ENCODE data around the gene CRACR2B.

Gene CRACR2B

DNA sequence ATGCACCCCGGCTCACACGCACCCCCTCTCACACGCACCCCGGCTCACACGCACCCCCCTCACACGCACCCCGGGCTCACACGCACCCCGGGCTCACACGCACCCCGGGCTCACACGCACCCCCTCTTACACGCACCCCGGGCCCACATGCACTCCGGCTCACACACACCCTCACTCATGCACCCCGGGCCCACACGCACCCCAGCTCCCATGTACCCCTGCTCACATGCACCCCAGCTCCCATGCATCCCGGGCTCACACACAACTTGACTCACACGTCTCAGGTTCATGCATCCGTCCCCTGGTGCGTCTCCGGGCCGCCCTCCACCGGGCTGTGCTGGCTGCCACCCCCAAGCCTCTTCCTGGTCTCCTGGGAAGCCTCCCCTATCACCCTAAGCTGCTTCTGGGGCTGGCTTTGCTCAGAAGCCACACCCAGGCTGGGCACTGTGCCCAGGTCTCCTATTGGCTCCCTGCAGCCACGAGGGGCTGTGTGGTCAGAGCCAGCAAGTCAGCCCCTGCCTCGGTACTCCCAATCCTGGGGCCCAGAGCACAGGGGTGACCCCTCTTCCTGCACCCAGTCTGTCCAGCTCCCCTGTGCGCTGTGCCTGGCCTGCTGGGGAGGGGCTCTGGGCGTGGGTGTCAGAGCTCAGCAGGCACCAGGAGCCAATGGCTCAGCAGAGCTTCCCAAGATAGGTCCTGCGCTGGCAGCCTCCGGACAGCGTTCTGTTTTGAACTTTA lies 31.8 kb downstream of the CRACR2B start:
- TF ChIP-seq, protein P1, sequence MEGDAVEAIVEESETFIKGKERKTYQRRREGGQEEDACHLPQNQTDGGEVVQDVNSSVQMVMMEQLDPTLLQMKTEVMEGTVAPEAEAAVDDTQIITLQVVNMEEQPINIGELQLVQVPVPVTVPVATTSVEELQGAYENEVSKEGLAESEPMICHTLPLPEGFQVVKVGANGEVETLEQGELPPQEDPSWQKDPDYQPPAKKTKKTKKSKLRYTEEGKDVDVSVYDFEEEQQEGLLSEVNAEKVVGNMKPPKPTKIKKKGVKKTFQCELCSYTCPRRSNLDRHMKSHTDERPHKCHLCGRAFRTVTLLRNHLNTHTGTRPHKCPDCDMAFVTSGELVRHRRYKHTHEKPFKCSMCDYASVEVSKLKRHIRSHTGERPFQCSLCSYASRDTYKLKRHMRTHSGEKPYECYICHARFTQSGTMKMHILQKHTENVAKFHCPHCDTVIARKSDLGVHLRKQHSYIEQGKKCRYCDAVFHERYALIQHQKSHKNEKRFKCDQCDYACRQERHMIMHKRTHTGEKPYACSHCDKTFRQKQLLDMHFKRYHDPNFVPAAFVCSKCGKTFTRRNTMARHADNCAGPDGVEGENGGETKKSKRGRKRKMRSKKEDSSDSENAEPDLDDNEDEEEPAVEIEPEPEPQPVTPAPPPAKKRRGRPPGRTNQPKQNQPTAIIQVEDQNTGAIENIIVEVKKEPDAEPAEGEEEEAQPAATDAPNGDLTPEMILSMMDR (IDR thresholded peaks at IDR 0.05; ENCODE audit: low read depth, low read length, missing control alignments), result no peak

DNA sequence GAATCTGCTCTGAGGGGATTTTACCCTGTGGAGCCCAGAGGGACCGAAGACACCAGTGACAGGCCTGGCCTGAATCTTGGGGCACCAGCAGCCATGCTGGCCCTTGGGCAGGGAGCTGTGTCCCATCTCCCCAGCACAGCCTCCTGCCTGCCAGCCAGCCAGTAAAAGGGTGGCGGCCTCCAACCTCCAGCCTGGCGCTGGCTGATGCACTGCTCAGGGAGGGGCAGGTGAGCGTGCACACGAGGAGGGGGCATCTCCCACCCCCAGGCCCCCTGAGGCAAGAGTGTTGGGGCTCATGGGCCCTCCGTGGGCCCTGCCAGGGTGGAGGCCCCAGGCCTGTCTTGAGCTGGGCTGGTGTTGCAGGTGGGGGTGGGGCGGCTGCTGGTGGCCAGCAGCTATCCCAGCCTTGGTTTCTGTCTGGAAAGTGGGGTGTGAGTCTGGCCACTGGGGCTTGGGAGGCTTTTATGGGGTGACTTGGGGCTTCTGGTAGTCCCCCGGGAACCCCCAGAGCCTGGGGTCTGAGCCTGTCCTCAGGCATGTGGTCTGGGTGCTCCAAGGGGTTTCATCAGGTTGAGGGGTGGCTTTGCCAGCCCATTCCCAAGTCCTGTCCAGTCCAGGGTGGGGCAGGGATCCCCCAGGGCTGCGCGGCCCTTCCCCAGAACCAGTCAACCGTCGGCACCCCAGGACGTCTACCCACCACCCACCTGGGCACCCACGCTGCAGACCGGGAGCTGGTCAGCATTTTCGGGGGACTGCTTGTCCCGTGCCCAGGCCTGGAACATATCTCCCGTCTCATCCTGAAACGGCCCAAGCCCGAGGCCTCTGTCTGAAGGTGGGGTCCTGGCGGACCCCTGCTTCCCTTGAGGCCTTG lies 32.8 kb downstream of the CRACR2B start:
- DNase-seq (ENCODE audit: low read depth), result no peak
- TF ChIP-seq, protein P1 (IDR thresholded peaks at IDR 0.05; ENCODE audit: low read depth, low read length, missing control alignments), result no peak
- no peak overlapping the region for H3K4me3 ChIP-seq (ENCODE audit: low read depth, low read length)

More for the DNA sequence above, 31.8 kb downstream of the CRACR2B start:
- H3K4me3 ChIP-seq (ENCODE audit: low read depth, low read length), result no peak overlapping the region
- no peak for DNase-seq (ENCODE audit: low read depth)

DNA sequence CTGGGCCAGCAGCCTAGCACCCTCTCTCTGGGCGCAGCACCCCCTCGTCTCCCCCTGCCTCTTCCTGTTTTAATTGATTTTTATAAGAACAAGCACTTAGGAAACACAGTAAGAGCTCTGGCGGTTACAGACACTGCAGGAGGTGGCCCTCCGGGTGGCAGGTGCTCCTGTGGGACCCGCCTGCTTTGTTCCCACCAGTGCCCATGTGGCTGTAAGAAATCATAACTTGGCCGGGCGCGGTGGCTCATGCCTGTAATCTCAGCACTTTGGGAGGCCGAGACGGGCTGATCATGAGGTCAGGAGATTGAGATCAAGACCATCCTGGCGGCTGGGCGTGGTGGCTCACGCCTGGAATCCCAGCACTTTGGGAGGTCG lies 33.4 kb downstream of the CRACR2B start:
- DNase-seq (ENCODE audit: low read depth), result no peak
- H3K4me3 ChIP-seq (ENCODE audit: low read depth, low read length), result no peak overlapping the region
- TF ChIP-seq, protein P1 (IDR thresholded peaks at IDR 0.05; ENCODE audit: low read depth, low read length, missing control alignments), result no peak

DNA sequence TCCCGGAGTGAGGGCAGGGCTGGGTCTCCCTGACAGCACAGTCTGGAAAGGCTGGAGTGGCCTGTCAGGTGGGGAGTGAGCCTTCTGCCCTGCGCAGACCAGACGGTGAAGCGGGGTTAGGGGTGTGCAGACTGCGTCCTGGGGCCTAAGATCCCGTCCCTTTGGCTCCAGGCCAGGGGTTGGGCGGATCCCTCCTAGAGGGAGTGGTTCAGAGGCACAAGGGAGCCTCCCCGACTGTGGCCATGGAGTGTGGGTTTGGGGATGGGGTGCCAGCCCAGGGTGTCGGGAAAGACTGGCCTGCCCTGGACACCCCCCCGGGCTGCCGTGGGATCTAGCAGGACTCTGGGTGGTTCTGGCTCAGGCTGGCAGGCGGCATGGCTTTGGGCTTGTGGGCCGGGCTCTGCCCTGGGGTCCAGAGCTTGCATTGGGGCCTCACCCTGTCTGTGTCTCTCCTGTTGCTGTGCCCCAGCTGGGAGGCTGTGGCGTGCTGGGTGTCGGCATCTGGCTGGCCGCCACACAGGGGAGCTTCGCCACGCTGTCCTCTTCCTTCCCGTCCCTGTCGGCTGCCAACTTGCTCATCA lies 34.5 kb downstream of the CRACR2B start:
- TF ChIP-seq, protein P1 (IDR thresholded peaks at IDR 0.05; ENCODE audit: low read depth, low read length, missing control alignments), result no peak
- H3K4me3 ChIP-seq (ENCODE audit: low read depth, low read length), result no peak overlapping the region
- DNase-seq (ENCODE audit: low read depth), result no peak

DNA sequence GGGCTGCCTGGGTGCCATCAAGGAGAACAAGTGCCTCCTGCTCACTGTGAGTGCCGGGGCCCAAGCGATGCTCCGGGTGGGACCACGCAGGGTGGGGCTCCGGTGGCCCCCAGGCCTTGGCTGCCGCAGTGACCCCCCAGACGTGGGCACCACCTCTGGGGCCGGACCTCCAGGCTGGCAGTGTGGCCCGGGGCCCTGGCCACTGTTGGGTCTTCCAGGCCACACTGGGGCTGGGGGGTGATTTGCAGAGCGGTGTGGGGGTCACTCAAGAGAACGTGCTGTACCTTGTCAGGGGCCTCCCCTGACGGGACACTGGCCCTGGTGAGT lies 34.9 kb downstream of the CRACR2B start:
- no peak overlapping the region for H3K4me3 ChIP-seq (ENCODE audit: low read depth, low read length)
- TF ChIP-seq, protein P1 (IDR thresholded peaks at IDR 0.05; ENCODE audit: low read depth, low read length, missing control alignments), result no peak
- no peak for DNase-seq (ENCODE audit: low read depth)

DNA sequence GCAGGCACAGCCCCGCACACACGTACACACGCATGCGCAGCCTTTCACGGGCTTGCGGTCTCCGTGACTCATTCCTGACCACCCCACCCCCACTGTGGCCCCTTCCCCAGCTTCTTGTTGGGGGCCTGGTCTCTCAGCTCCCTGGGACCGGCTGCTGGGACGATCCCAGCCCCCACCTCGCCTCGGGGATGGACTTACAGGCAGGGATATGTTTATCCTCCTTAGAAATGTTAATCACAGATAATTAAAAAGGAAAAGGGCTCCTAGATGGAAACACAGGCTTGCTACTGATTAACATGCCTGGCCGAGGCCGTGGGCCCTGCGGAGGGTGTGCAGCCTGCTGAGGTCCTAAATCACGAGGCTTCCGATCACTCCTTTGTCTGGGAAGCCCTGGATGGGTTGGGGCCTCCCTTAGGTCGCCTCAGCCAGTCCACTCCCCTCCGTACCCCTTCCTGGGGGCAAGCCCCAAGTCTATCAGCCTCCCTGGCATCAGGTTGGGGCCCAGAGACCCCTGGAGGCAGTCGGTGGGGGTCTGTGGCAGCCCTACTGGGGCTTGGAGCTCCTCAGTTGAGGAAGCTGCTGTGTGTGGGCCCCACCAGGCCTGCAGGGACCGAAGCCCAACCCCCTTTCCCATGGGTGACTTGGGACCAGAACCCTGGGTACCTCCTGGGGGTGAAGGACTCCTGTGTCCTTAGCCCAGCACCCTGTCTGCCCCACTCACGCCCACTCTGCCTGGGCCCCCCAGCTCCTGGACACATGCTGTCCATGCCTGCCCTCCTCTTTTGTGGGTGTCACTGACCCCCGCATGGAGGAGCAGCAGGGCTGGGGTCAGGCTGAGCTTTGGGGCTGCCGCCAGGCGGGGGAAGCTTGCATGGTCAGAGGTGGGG lies 35.5 kb downstream of the CRACR2B start:
- TF ChIP-seq, protein P1 (IDR thresholded peaks at IDR 0.05; ENCODE audit: low read depth, low read length, missing control alignments), result no peak
- no peak overlapping the region for H3K4me3 ChIP-seq (ENCODE audit: low read depth, low read length)

More for the DNA sequence above, 35.5 kb downstream of the CRACR2B start:
- DNase-seq (ENCODE audit: low read depth), result no peak

All from GM12864 (cell line).